ENCODE data around the gene TBC1D16.

- TF ChIP-seq CTCF (conservative IDR thresholded peaks at IDR 0.05; ENCODE audit: low read length), result no peak
- no peak for TF ChIP-seq EZH2phosphoT487 (IDR thresholded peaks at IDR 0.05; ENCODE audit: borderline replicate concordance)
Measured at GRCh38 chr17:79904865-79905264, 130.8 kb downstream of the TBC1D16 start.

Data from Loucy (cell line).